ENCODE results near the gene CCDC61.
A peak's percentile ranks its signal among the peaks of the same experiment; 100 is the strongest.

The CCDC61 gene

GRCh38 chr19:45975306-45976070 lies 19.8 kb upstream of the CCDC61 start:
- DNase-seq = no peak

DNA sequence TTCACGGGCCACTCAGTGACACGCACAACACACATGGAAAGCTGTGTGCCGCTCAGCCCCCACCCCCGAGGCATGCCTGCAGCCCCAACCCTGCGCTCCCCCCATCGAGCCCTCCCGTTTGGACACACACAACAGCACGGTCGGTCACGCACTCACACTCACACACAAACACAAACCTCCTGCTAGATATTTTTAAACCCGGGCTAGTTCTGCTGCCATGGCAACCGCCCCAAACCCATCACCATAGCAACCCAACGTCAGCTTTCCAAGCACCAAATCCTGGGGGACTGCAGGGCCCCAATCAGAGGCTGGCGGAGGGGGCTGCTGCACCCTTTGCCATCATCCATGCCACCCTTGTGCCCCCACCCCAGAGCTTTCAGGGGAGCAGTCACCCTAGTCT lies 19.1 kb upstream of the CCDC61 start:
- DNase-seq = no peak

GRCh38 chr19:45978156-45978555 lies 17.1 kb upstream of the CCDC61 start:
- DNase-seq = no peak

DNA sequence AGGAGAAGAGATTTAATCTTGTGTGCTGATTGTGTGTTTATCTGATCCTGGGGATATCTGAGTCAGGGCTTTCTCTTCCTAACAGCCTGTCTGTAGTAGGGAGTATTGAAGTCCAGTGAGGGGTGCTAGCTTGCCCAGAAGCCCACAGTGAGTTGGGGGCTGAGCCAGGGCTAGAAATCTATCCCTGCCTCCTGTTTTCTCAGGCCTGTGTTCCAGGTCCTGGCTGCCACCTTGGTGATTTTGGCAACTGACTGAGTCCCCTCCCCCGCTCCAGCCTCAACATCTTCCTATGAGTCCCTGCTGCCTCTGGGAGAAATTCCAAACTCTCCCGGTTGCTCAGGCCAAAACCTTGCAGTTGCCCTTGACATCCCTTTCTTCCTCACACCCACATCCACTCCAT lies 13.9 kb upstream of the CCDC61 start:
- DNase-seq = no peak

GRCh38 chr19:45985321-45985720 lies 9.9 kb upstream of the CCDC61 start:
- no peak for DNase-seq

- DNase-seq = no peak
These were observed 5.0 kb upstream of the CCDC61 start for GRCh38 chr19:45990113-45990728.

DNA sequence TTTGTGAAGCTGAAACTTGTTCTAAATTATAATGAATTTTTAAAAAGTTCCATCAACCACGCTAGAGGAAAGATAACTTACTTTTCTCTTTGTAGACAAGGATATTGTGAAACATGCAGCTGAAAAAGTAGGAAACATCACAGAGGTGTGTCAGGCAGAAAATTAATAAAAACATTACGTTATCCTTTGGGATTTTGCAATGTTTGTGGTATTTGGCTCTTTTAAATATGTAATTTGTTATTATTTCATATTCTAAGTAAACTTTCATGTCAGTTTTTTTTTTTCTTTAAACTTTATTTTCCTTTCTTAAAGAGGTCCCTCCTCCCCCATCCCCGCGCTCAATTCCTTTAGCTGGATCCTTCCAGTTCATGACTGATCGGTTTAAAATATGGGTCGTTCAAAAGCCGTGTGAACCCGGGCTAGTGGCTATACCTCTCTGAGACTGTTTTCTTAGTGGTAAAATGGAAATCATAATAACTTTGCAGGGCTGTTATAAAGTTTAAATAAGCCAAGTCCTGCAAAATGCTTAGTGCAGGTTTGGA lies 740 bp upstream of the CCDC61 start:
- no peak for DNase-seq

DNA sequence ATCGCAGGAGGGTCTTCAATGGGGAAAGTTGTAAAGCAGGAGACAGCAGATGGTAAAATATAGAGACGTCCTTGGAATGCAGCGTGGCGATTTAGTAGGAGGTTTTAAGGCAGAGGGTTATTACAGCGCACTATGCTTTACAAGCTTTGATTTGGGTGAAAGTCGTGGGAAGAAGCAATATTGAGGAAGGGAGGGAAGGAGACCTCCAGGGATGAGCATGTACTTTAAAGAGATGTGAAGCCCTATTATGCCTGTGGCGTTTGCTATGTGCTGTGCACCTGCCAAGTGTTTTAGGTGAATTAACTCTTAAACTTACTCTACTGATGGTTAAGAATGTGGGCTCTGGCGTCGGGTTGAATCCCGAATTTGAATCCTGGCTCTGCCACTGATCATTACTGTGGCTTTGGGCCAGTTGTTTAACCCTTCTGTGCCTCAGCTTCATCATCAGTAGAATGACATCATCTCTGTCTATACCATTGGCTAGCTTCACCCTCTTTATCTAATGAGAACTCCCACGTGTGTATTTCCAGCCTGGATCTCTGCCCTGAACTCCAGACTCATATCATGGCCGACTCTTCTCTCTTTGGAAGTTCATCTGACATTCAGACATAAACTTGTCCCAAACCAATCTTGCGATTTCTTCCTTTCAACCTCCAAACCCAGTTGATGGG lies 583 bp downstream of the CCDC61 start:
- DNase-seq = no peak

DNA sequence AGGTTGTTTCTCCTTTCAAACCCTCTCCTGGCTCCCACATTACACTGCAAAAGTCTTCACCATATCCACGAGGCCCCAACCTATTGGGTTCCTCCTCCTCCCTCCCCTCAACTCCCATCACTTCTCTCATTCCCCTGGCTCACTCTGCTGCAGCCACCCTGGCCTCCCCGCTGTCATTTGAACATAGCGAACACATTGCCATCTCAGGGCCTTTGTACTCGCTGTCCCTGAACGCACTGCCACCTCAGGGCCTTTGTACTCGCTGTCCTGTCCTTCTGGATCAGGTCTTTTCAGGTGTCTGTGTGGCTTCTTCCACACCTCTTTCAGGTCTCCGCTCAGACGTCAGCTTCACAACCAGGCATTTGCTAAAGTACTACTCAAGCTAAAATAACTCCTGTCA lies 1.7 kb downstream of the CCDC61 start:
- DNase-seq = no peak

DNA sequence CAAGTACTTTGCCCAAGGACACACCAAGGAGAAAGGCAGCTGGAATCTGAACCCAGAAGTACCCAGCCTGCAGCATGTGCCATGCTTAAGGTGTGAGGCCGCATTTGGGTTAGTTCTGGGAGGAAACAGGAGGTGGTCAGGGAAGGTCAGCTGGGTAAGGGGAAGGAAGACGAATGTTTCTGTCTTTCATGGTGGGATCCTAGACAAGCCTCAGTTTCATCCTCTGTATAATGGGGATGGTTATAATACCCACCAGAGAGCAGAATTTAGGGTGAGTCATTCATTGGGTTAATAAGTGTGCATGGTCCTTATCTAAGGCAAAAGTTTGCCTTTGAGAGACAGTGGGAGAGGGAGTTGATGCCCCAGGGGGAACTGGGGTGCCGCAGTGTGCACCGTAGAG lies 3.6 kb downstream of the CCDC61 start:
- no peak for DNase-seq

DNA sequence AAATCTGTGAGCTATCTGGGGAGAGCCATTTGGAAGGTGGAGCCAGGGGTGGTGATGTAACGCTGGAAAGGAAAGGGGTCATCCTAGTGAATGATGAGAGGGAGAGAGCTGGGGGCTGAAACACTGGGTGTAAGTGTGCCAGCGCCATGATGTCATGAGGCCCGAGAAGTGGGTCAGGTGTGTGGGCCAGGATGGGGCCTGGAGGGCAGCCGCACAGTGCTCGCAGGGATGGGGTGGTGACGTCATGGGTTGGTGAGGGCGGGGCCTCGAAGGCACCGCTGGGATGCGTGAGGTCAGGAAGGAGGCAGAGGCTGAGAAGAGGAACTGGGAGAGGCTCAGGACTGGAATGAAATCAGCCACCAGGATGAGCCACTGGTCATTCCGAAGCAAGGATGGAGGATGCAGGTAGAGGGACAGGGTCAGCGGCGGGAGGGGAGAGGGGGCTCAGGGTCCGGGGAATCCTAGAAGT lies 4.4 kb downstream of the CCDC61 start:
- DNase-seq = no peak

DNA sequence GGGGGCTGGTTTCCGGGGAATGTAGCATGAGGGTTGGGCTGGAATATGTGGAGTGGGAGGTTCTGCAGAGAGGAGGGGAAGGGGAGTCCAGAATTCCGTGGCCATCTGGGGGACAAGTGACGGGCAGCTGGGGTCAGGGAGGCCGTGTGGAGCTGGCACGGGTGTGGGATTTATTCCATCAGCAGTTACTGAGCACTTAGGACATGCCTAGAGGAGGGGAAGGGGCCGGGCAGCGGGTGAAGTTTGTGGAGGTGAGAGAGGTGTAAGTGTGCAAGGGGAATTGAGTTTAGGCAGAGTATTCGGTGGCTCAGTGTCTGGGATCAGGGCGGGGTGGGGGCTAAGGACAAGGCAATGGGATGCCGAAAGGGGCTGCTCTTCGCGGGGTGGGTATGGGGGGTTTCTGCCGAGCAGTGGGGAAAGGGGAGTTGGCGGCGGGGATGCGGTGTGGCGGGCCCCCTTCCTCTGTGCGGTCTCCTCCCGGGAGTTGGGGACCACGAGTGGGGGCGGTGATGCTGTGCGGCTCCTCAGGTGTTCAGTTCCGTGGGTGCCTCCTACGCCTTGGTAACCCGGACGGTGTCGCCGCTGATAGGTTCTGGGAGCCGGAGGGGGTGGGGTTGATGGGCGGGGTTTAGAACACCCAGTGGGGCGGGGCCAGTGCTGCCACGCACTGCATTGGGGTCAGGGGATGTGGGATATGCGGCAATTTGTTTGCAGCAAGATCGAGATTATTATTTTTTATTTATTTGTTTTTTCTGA lies 5.4 kb downstream of the CCDC61 start:
- no peak for DNase-seq

DNA sequence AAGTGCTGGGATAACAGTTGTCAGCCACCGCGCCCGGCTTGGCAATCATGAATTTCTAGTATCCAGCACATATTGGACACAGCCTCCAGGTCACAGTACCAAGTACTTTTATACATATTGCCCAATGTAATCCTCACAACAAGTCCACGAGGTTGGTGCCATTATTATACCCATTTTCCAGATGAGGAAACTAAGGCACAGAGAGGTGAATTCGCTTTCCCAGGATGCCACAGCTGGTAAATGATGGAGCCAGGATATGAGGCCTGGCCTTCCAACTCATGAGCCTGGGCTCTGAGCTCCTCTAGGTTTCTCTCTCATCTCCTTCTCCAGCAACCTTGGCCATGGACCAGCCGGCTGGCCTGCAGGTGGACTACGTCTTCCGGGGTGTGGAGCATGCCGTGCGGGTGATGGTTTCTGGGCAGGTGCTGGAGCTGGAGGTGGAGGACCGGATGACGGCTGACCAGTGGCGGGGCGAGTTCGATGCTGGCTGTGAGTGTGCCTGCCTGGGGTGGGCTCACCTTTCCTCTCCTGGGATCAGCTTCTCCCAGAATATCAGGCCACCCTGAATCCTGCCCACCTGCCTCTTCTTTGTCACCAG lies 7.5 kb downstream of the CCDC61 start:
- no peak for DNase-seq

DNA sequence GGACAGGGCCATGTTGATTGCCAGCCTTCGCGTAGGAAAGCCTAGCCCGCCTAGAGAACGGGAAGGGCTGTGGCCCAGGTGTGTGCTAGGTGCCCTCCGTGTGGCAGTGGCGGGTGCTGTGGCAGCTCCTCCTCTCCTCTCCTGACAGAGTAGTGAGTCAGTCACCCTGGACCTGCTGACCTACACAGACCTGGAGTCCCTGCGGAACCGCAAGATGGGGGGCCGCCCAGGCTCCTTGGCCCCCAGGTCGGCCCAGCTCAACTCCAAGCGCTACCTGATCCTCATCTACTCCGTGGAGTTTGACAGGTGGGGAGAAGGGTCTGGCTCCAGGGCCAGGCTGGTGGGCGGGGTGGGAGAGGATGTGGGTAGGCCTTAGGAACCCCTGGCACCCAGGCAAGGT lies 11.1 kb downstream of the CCDC61 start:
- no peak for DNase-seq

DNA sequence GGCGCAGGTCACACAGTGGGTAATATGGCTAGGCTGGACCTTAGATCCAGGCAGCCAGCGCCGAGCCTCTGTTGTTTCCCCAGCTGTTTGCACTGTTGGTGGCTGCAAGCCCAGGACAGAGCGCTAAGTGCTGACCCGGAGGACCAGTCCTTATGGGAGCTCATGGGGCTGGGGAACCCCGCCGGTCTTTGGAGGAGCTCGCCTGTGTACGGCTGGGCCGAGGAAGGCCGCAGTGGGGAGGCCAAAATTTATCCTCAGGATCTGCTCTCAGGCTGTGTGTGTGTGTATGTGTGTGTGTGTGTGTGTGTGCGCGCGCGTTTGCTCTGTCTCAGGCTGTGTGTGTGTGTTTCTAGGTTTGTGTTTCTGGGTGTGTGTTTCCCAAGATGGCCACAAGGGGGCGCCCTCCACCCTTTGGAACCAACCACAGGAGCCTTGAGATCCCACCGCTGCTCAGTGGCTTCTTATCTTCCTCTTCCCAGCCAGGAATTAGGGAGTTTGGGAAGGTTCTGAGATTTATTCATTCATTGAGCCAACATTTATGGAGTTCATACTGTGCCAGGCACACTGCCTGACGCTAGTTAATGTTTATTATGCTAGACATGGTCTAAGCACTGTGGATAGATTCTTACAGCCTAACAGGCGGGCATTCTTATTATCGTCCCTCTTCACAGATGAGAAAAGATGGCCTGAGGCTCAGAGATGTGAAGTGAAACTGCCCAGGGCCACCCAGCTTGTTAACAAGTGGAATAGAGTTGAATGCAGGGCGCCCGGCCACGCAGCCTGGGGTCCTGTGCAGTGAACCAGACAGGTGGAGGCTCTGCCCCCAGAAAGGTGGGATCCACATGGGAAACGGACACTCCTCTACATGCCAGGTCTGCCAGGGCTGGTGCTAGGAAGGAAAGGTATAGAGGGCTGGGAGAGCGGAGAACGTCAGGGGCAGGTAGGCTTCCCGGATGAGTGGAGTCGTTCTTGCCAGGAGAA lies 14.6 kb downstream of the CCDC61 start:
- peak; percentile 16 for DNase-seq

DNA sequence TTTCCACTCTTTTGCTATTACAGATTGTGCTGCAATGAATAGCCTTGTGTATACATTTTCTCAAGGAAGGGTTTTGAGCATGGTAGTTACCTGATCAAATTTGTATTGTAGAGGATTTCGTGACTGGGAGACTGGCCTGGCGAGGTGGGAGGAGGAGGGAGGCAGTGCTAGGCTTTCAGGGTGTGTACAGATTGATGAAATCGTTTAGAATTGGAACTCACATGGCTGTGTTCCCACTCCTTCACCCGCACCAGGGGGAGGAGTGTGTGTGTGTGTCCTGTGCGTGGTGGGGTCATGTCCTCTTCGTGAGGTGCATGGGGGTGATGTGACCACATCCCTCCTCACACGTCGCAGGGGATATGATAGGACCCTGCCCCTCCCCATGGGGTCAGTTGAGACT lies 19.3 kb downstream of the CCDC61 start:
- no peak for DNase-seq

DNA sequence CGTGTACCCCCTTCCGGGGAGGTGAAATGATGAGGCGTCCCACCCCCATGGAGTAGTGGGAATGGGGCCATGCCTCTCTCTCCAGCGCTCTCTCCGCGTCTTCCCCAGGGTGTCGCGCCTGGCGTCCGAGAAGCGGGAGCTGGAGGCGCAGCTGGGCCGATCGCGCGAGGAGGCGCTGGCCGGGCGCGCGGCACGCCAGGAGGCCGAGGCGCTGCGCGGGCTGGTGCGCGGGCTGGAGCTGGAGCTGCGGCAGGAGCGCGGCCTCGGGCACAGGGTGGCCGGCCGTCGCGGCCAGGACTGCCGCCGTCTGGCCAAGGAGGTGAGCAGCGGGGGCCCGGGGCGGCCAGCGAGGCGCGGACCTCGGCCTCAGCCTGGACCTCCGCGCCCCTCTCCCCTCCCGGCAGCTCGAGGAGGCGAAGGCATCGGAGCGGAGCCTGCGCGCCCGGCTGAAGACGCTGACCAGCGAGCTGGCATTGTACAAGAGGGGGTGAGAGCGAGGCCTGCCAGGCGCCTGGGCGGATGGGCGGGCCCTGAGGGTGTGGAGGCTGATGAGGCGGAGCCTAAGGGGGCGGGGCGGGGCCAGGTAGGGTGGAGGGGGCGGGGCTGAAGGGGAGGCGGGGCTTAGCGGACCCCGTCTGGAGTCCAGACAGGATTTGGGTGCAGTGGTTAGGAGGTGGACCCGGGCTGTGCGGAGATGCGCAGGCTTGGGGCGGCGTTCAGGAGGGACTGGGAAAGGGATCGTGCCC lies 19.8 kb downstream of the CCDC61 start:
- peak; percentile 63 for DNase-seq

DNA sequence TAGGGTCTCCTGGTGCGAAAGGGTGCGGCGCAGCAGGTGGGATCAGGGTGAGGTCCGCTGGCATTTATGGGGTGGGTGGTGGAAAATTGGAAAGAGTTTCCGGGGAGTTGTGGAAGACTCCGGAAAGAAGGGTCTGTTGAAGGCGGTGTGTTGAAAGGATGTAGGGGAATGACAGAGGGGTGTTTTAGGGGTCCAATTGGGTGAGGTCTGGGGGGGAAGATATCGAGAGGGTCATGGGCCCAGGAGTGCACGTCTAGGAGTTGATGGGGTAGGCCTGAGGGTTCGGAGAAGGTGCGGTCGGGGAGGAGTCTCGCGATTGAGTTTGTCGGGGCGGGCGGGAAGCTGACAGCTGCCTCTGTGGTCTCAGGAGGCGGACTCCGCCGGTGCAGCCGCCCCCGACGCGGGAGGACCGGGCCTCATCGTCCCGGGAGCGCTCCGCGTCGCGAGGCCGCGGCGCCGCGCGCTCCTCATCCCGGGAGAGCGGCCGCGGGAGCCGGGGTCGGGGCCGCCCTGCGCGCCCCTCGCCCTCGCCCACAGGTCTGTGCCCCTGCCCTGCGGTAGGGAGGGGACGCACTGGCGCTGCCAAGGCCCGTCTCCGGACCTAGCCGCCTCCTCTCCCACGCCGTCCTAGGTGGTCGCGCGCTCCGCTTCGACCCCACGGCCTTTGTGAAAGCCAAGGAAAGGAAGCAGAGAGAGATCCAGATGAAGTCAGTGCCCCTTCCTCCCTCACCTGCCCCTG lies 20.6 kb downstream of the CCDC61 start:
- DNase-seq = no peak

DNA sequence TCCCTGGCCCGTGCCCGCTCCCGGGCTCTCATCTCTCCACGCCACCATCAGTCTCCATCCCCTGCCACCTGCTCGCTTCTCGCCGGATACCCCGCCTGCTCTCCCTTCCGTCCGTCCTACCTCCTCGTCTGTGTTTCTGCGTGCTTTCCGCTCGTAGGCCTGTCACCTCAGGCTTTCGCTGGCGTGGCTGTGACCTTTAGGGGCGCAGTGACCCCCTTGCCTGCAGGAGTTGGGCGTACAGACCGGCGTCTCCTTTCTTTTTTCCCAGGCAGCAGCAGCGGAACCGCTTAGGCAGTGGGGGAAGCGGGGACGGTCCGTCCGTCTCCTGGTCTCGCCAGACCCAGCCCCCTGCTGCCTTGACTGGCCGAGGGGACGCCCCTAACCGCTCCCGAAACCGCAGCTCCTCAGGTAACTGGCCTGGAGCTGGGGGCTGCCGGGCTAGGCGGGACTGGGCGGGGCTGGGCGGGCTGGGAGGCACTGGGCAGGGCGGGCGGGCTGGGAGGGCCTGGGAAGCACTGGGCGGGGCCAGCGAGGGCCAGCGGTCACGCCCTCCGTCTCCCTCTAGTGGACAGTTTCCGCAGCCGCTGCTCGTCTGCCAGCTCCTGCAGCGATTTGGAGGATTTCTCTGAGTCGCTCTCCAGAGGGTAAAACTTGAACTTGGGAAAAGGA lies 21.3 kb downstream of the CCDC61 start:
- peak; percentile 52 for DNase-seq

DNA sequence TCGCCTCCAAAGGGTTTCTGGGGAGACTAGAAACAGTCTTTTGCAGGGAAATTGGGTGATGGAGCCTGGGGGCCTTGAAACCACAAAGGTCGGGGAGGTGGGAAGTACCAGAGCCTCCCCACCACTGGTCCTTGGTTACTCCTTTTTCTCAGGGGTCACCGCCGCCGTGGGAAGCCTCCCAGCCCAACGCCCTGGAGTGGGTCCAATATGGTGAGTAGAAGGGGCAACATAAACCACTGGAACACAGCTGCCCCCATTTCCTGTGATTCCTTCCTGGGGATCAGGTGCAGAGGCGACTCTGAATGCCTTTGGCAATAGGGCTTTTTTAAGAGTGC lies 21.8 kb downstream of the CCDC61 start:
- DNase-seq = no peak

Data from NCI-H1092 (cell line).